Chondrocyte (in vitro differentiated cells): Measurements from ENCODE around the gene TTC33. TPM values are rescaled to one million over a fixed set of nuclear protein-coding genes. Genes with fewer than 3 reads are reported as not detected.
"Not testable (repeated sequence)": the region's sequence is repeated elsewhere in the genome, so short reads cannot be mapped to it uniquely, and the experiment has no call there.

Experiments used
- DNase-seq: peaks from one replicate; pipeline ENCODE4 v3.0.0; 2021; ENCODE audit warnings: mixed read lengths, low spot score
- H3K27ac Mint-ChIP-seq: one replicate; pipeline ENCODE4 v1.8.0; 2021; ENCODE audit warnings: mild to moderate bottlenecking, moderate library complexity, mixed read lengths; ENCODE audit not compliant: unreplicated experiment
- H3K27me3 Mint-ChIP-seq: 2 replicates; pipeline ENCODE4 v1.8.0; 2021; ENCODE audit warnings: low read depth, mixed read lengths
- H3K36me3 Mint-ChIP-seq: 2 replicates; pipeline ENCODE4 v1.8.0; 2021; ENCODE audit warnings: low read depth, mixed read lengths
- H3K4me1 Mint-ChIP-seq: 2 replicates; pipeline ENCODE4 v1.8.0; 2021; ENCODE audit warnings: low read depth, mild to moderate bottlenecking, mixed read lengths
- H3K4me3 Mint-ChIP-seq: one replicate; pipeline ENCODE4 v1.8.0; 2021; ENCODE audit warnings: mild to moderate bottlenecking, moderate library complexity, mixed read lengths; ENCODE audit not compliant: unreplicated experiment
- H3K9me3 Mint-ChIP-seq: 2 replicates; pipeline ENCODE4 v1.8.0; 2021; ENCODE audit warnings: low read depth, mixed read lengths
- total RNA-seq: library from RNA; stranded (reverse); gene quantifications from 3 replicates; pipeline ENCODE4 v1.2.1, GENCODE V29; 2021
- TF ChIP-seq, protein P1 (sequence below): fragments of 200-600 bp; sonication (generic); IDR thresholded peaks from 2 replicates; pipeline ENCODE4 v1.5.0; 2021; ENCODE audit warnings: antibody characterized with exemption, mild to moderate bottlenecking, moderate library complexity

Gene TTC33
- total RNA-seq, 1 donor from 2014 or later, result 14.3 TPM

DNA sequence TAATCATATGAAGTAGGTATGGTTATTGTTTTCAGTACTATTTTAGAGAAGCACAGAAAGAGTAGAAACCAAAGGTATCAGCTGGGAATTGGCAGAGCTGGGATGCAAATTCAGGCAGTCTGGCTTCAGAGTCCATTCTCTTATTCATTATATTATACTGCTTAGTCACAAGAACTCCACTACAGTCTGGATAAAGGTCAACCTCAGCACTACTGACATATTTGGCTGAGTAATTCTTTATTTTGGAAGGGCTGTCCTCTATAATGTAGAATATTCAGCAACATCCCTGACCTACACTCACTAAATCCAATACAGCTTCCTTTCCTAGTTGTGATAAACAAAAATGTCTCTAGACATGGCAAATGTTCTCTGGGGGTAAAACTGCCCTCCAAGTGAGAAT is 38.5 kb downstream of the TTC33 start:
- H3K4me1 Mint-ChIP-seq, result peaks cover 7% of the 10 kb centered on the region
- TF ChIP-seq, protein P1, sequence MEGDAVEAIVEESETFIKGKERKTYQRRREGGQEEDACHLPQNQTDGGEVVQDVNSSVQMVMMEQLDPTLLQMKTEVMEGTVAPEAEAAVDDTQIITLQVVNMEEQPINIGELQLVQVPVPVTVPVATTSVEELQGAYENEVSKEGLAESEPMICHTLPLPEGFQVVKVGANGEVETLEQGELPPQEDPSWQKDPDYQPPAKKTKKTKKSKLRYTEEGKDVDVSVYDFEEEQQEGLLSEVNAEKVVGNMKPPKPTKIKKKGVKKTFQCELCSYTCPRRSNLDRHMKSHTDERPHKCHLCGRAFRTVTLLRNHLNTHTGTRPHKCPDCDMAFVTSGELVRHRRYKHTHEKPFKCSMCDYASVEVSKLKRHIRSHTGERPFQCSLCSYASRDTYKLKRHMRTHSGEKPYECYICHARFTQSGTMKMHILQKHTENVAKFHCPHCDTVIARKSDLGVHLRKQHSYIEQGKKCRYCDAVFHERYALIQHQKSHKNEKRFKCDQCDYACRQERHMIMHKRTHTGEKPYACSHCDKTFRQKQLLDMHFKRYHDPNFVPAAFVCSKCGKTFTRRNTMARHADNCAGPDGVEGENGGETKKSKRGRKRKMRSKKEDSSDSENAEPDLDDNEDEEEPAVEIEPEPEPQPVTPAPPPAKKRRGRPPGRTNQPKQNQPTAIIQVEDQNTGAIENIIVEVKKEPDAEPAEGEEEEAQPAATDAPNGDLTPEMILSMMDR, result no peak
- H3K9me3 Mint-ChIP-seq, result peaks cover 7% of the 10 kb centered on the region
- peaks cover 16% of the 10 kb centered on the region for H3K36me3 Mint-ChIP-seq
- no peak for DNase-seq
- no peak overlapping the region for H3K4me3 Mint-ChIP-seq
- H3K27me3 Mint-ChIP-seq, result no peaks in the 10 kb centered on the region
- H3K27ac Mint-ChIP-seq, result peak overlapping the region; percentile 54

DNA sequence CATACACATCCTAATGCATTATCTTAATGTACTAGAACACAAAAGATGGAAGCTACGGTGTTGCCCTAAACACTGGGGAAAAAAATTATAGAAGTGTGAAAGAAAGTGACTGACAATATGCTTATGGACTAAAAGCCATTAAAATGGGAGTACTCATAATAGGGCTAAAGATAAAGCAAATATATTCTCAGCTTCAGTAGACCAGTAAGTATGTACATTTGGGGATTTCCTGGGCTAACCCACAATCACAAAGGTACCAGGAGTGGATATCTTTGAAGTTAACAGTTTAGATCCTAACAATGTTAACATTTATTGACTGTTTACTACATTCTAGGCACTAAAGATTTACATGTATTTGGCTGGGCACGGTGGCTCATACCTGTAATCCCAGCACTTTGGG is 39.2 kb downstream of the TTC33 start:
- Mint-ChIP-seq H3K9me3 (peaks cover 7% of the 10 kb centered on the region), H3K27ac (no peak overlapping the region), H3K4me1 (peaks cover 7% of the 10 kb centered on the region), H3K4me3 (no peak overlapping the region), H3K27me3 (no peaks in the 10 kb centered on the region), H3K36me3 (peaks cover 16% of the 10 kb centered on the region)
- TF ChIP-seq, protein P1, result no peak
- no peak for DNase-seq

DNA sequence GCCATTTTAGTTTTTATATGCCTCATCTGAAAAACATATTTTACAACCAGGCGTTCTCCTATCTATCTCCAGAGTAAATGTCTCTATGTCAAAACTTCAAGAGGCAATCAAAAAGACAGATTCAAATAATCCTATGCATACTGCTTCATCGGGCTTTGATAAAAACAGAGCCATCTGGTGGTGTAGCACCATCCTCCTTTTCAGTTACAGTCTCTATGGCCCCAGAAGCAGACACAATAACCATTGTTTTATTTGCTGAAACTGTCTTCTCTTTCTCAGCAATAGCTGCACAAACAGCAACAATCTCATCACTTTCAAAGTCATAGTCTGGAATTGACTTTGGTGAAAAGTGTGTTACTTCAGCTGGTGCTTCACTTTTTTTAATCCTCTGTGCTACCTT is 39.8 kb downstream of the TTC33 start:
- Mint-ChIP-seq H3K27me3 (no peaks in the 10 kb centered on the region), H3K36me3 (peaks cover 11% of the 10 kb centered on the region), H3K4me1 (peaks cover 7% of the 10 kb centered on the region), H3K4me3 (no peak overlapping the region), H3K9me3 (peaks cover 1% of the 10 kb centered on the region), H3K27ac (no peak overlapping the region)
- TF ChIP-seq, protein P1, result peak; percentile 66
- DNase-seq, result no peak

DNA sequence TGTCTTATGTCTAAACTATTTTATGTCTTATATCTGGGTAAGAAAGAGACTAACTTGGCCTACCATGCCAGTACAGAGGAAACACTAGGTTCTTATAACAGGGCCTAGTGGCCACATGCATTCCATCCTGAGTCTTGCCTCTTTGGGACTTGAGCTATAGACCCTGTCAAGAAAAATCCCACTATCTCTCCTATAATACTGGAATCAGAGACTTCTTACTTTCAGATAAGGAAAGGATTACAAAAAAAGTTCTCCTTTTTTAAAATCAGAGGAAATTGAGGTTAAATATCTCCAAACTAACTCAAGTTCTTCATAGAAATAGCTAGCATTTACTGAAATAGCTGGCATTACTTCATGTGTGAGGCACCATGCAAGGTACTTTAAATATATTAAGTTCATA is 41.8 kb downstream of the TTC33 start:
- no peaks in the 10 kb centered on the region for H3K27me3 Mint-ChIP-seq
- H3K36me3 Mint-ChIP-seq, result peaks cover 8% of the 10 kb centered on the region
- peaks cover 7% of the 10 kb centered on the region for H3K4me1 Mint-ChIP-seq
- no peak for DNase-seq
- no peaks in the 10 kb centered on the region for H3K9me3 Mint-ChIP-seq
- no peak overlapping the region for H3K27ac Mint-ChIP-seq
- TF ChIP-seq, protein P1, result no peak
- no peak overlapping the region for H3K4me3 Mint-ChIP-seq

DNA sequence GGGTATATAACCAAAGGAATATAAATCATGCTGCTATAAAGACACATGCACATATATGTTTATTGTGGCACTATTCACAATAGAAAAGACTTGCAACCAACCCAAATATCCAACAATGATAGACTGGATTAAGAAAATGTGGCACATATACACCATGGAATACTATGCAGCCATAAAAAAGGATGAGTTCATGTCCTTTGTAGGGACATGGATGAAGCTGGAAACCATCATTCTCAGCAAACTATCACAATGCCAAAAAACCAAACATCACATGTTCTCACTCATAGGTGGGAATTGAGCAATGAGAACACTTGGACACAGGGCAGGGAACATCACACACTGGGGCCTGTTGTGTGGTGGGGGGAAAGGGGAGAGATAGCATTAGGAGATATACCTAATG is 45.2 kb downstream of the TTC33 start:
- Mint-ChIP-seq H3K36me3 (peaks cover 20% of the 10 kb centered on the region), H3K9me3 (peaks cover 12% of the 10 kb centered on the region)
- not testable (repeated sequence) for H3K4me1 Mint-ChIP-seq, H3K4me3 Mint-ChIP-seq, H3K27ac Mint-ChIP-seq, DNase-seq, H3K27me3 Mint-ChIP-seq

DNA sequence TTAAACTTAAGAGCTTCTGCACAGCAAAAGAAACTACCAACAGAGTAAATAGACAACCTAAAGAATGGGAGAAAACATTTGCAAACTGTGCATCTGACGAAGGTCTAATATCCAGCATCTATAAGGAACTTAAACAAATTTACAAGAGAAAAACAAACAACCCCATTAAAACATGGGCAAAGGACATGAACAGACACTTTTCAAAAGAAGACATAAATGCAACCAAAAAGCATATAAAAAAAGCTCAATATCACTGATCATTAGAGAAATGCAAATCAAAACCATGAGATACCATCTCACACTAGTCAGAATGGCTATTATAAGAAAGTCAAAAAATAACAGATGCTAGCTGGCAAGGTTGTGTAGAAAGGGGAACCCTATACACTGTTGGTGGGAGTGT is 50.3 kb downstream of the TTC33 start:
- Mint-ChIP-seq H3K36me3 (peaks cover 46% of the 10 kb centered on the region), H3K9me3 (peaks cover 51% of the 10 kb centered on the region)
- H3K27me3 Mint-ChIP-seq, H3K27ac Mint-ChIP-seq, H3K4me3 Mint-ChIP-seq, DNase-seq, H3K4me1 Mint-ChIP-seq: not testable (repeated sequence)

DNA sequence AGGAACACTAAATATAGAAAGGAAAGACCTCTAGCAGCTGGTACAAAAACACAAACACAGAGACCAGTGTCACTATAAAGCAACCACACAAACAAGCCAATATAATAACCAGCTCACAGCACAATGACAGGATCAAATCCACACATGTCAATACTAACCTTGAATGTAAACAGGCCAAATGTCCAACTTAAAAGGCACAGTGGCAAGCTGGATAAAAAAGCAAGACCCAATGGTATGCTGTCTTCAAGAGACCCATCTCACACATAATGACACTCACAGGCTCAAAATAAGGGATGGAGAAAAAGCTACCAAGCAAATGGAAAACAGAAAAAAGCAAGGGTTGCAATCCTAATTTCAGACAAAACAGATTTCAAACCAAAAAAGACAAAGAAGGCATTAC is 53.7 kb downstream of the TTC33 start:
- H3K4me3 Mint-ChIP-seq, H3K27me3 Mint-ChIP-seq: not testable (repeated sequence)
- H3K9me3 Mint-ChIP-seq, result peaks cover 44% of the 10 kb centered on the region

More for the DNA sequence above, 53.7 kb downstream of the TTC33 start:
- DNase-seq, H3K4me1 Mint-ChIP-seq, H3K27ac Mint-ChIP-seq: not testable (repeated sequence)
- H3K36me3 Mint-ChIP-seq, result peaks cover 30% of the 10 kb centered on the region
